Fibroblast of skin of back (primary cell): Measurements from ENCODE around the gene PEX16.

Experiments
- DNase-seq: peaks from one replicate; pipeline ENCODE4 v3.0.0-alpha.2; 2013

Gene PEX16

GRCh38 chr11:45876401-45876800 is 41.3 kb downstream of the PEX16 start:
- DNase-seq = no peak

- peak; percentile 94 for DNase-seq
These were observed 44.9 kb downstream of the PEX16 start for GRCh38 chr11:45872651-45873356.

GRCh38 chr11:45871638-45872037 is 46.0 kb downstream of the PEX16 start:
- no peak for DNase-seq

GRCh38 chr11:45870706-45871105 is 47.0 kb downstream of the PEX16 start:
- no peak for DNase-seq

- DNase-seq = no peak
These were observed 48.1 kb downstream of the PEX16 start for GRCh38 chr11:45869551-45869950.

- no peak for DNase-seq
These were observed 53.6 kb downstream of the PEX16 start for GRCh38 chr11:45864041-45864440.

GRCh38 chr11:45860764-45861510 is 56.7 kb downstream of the PEX16 start:
- DNase-seq = no peak

- DNase-seq = no peak
These were observed 57.3 kb downstream of the PEX16 start for GRCh38 chr11:45860348-45860747.
